GM12878 (cell line): Measurements from ENCODE around the gene ECPAS. TPM values are rescaled to one million over a fixed set of nuclear protein-coding genes. Genes with fewer than 3 reads are reported as not detected.

Experiments used
- DPF2 ChIP-seq: fragments of 450-650 bp; IDR thresholded peaks from 2 replicates; pipeline ENCODE4 v1.6.1; 2017; ENCODE audit warnings: mild to moderate bottlenecking
- EED ChIP-seq: sonication (generic); IDR thresholded peaks from 2 replicates; pipeline ENCODE4 v1.6.1; 2016; ENCODE audit warnings: antibody characterized with exemption, low read depth
- EZH2 ChIP-seq: IDR thresholded peaks from 2 replicates; pipeline ENCODE4 v1.6.1; 2012; ENCODE audit warnings: low read depth, mild to moderate bottlenecking, control low read depth, inconsistent platforms, low read length, borderline replicate concordance; ENCODE audit not compliant: control insufficient read depth
- GATAD2B ChIP-seq: fragments of 450-650 bp; conservative IDR thresholded peaks from 2 replicates; pipeline ENCODE4 v1.6.1; 2017; ENCODE audit warnings: low read depth, mild to moderate bottlenecking, moderate library complexity
- KLF5 ChIP-seq: fragments of 450-650 bp; IDR thresholded peaks from 2 replicates; pipeline ENCODE4 v1.6.1; 2014; ENCODE audit warnings: mild to moderate bottlenecking; ENCODE audit not compliant: partially characterized antibody
- MEF2A ChIP-seq: IDR thresholded peaks from 2 replicates; pipeline ENCODE4 v1.6.1; 2011; ENCODE audit warnings: low read depth, mild to moderate bottlenecking, low read length, moderate library complexity; ENCODE audit not compliant: insufficient read depth
- MYC ChIP-seq: IDR thresholded peaks from 2 replicates; pipeline ENCODE4 v1.6.1; 2011; ENCODE audit warnings: mild to moderate bottlenecking, low read length, moderate library complexity, inconsistent platforms; ENCODE audit not compliant: insufficient read depth, insufficient replicate concordance, insufficient read length, severe bottlenecking
- NBN ChIP-seq: fragments of 450-650 bp; IDR thresholded peaks from 2 replicates; pipeline ENCODE4 v1.6.1; 2016
- PAX5 ChIP-seq: IDR thresholded peaks from 2 replicates; pipeline ENCODE4 v1.6.1; 2011; ENCODE audit warnings: low read depth, low read length, borderline replicate concordance
- PBX3 ChIP-seq: IDR thresholded peaks from 2 replicates; pipeline ENCODE4 v1.6.1; 2011; ENCODE audit warnings: mild to moderate bottlenecking, low read depth, low read length, moderate library complexity; ENCODE audit not compliant: insufficient replicate concordance
- PRDM15 ChIP-seq: fragments of 450-650 bp; formaldehyde crosslinking; IDR thresholded peaks from 2 replicates; pipeline ENCODE4 v1.4.0; 2020; ENCODE audit warnings: mild to moderate bottlenecking, moderate library complexity
- SIN3A ChIP-seq: IDR thresholded peaks from 2 replicates; pipeline ENCODE4 v1.6.1; 2012; ENCODE audit warnings: low read depth, low read length, improper control_type of control experiment
- SMAD5 ChIP-seq: IDR thresholded peaks from 2 replicates; pipeline ENCODE4 v1.6.1; 2016; ENCODE audit warnings: antibody characterized with exemption, low read depth
- SPI1 ChIP-seq: IDR thresholded peaks from 2 replicates; pipeline ENCODE4 v1.6.1; 2011; ENCODE audit warnings: low read depth, mild to moderate bottlenecking, low read length, moderate library complexity, borderline replicate concordance; ENCODE audit not compliant: insufficient read depth
- TARDBP ChIP-seq: IDR thresholded peaks from 2 replicates; pipeline ENCODE4 v1.6.1; 2016; ENCODE audit warnings: borderline replicate concordance
- TCF12 ChIP-seq: IDR thresholded peaks from 2 replicates; pipeline ENCODE4 v1.6.1; 2011; ENCODE audit warnings: low read depth, mild to moderate bottlenecking, low read length
- USF1 ChIP-seq: IDR thresholded peaks from 2 replicates; pipeline ENCODE4 v1.6.1; 2011; ENCODE audit warnings: borderline replicate concordance, low read depth, mild to moderate bottlenecking, moderate library complexity, mixed read lengths, low read length; ENCODE audit not compliant: insufficient read depth; ENCODE audit errors: extremely low read length
- YY1 ChIP-seq: IDR thresholded peaks from 2 replicates; pipeline ENCODE4 v1.6.1; 2011; ENCODE audit warnings: low read depth, mild to moderate bottlenecking, low read length
- ZBTB4 ChIP-seq: fragments of 450-650 bp; formaldehyde crosslinking; IDR thresholded peaks from 2 replicates; pipeline ENCODE4 v1.4.0; 2022; ENCODE audit warnings: mild to moderate bottlenecking, moderate library complexity
- ZNF207 ChIP-seq: fragments of 450-650 bp; IDR thresholded peaks from 2 replicates; pipeline ENCODE4 v1.6.1; 2014; ENCODE audit warnings: antibody characterized with exemption, mild to moderate bottlenecking, borderline replicate concordance
- polyA plus RNA-seq, 11 experiments: library from polyadenylated mRNA; depleted of rRNA in 4 of 11; unstranded in 6 of 11; stranded (reverse) in 5 of 11; fragments of >200 nt; fragmentation: Nextera tagmentation in 4 of 11; fragmentation: Illumina TruSeq in 1 of 11; extraction: Ambion mirVana in 4 of 11; extraction: Trizol in 1 of 11; gene quantifications; 1 replicate in 1 of 11; 2 replicates in 10 of 11; pipeline versions ENCODE4 v1.2.1 to v1.2.3, GENCODE V29; 2011 to 2016; ENCODE audit warnings: inconsistent platforms in 2 of 11, missing spikeins in 2 of 11, low read depth in 1 of 11
- total RNA-seq, 4 experiments: library from RNA; depleted of rRNA in 3 of 4; stranded (reverse); fragments of >200 nt in 3 of 4; fragmentation: Illumina TruSeq in 1 of 4; extraction: Trizol in 1 of 4; gene quantifications; 2 replicates each; pipeline versions ENCODE4 v1.2.1 to v1.2.3, GENCODE V29; 2013 to 2021

ECPAS gene
- total and polyA plus RNA-seq, 10 of the 15 experiments (the other 5 are each of a cell fraction or from before 2014, with no cell fraction given): 11.2 to 69.8 (median 50.1) TPM

- TF ChIP-seq DPF2 (peak; percentile 47), SIN3A (peak; percentile 85), GATAD2B (peak; percentile 86), ZNF207 (0 out of 2 replicates have a peak, but pooled peaks have one; percentile 28), ZBTB4 (CRISPR knock-in tag) (no peak), PAX5 (no peak), MEF2A (no peak), KLF5 (no peak), SMAD5 (no peak), USF1 (no peak), NBN (peak; percentile 59; the same call in 1 of the 2 replicates), YY1 (peak; percentile 46; the same call in 1 of the 2 replicates), SPI1 (no peak), PRDM15 (CRISPR knock-in tag) (no peak), EED (no peak), PBX3 (no peak), EZH2 (no peak), TARDBP (no peak), MYC (no peak), TCF12 (no peak)
Observed at GRCh38 chr9:111482694-111483438, 1.3 kb downstream of the ECPAS start (continued).
